Nephron progenitor cell (in vitro differentiated cells): ENCODE measurements around the gene GRK5.
"Not testable (repeated sequence)": the region's sequence is repeated elsewhere in the genome, so short reads cannot be mapped to it uniquely, and the experiment has no call there.

Experiments used
- DNase-seq: peaks from one replicate; pipeline ENCODE4 v3.0.0; 2021
- H3K27ac Mint-ChIP-seq: 2 replicates; pipeline ENCODE4 v1.8.0; 2021; ENCODE audit warnings: mild to moderate bottlenecking, moderate library complexity, mixed read lengths
- H3K27me3 Mint-ChIP-seq: 2 replicates; pipeline ENCODE4 v1.8.0; 2021; ENCODE audit warnings: mild to moderate bottlenecking, low read depth, mixed read lengths; ENCODE audit not compliant: poor library complexity
- H3K36me3 Mint-ChIP-seq: 2 replicates; pipeline ENCODE4 v1.8.0; 2021; ENCODE audit warnings: low read depth, mixed read lengths
- H3K4me1 Mint-ChIP-seq: 2 replicates; pipeline ENCODE4 v1.8.0; 2021; ENCODE audit warnings: mixed read lengths
- H3K4me3 Mint-ChIP-seq: 2 replicates; pipeline ENCODE4 v1.8.0; 2021; ENCODE audit warnings: mild to moderate bottlenecking, moderate library complexity, mixed read lengths
- H3K9me3 Mint-ChIP-seq: 2 replicates; pipeline ENCODE4 v1.8.0; 2021; ENCODE audit warnings: mild to moderate bottlenecking, moderate library complexity, mixed read lengths
- CTCF ChIP-seq: fragments of 200-600 bp; sonication (generic); IDR thresholded peaks from 2 replicates; pipeline ENCODE4 v1.5.0; 2021; ENCODE audit warnings: antibody characterized with exemption

GRK5 gene

GRCh38 chr10:119254335-119254734, 47.0 kb downstream of the GRK5 start:
- Mint-ChIP-seq H3K27ac (peak overlapping the region; percentile 98), H3K4me1 (peaks cover 76% of the 10 kb centered on the region), H3K27me3 (no peaks in the 10 kb centered on the region), H3K36me3 (peaks cover 20% of the 10 kb centered on the region), H3K4me3 (no peak overlapping the region), H3K9me3 (peaks cover 11% of the 10 kb centered on the region)
- TF ChIP-seq CTCF = no peak
- no peak for DNase-seq

DNA sequence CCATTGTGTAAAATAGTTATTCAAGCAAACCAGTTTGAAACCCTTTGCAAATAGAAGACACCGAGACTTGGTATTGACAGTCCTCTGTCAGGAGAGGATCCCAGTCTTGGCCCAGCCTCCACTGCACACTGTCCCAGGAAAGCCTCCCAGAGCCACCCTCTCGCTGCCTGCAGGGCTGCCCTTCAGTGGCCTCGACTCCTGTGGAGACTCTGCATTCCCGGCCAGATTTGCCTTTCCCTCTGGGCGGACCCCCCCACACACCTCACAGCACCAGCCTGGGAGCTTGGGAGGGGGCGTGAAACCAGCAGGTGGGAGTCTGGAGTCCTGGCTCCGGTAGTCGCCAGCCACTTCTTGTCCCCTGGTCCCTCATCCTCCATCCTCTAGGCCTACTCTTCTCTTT, 48.7 kb downstream of the GRK5 start:
- H3K4me1 Mint-ChIP-seq = peaks cover 65% of the 10 kb centered on the region
- TF ChIP-seq CTCF = no peak
- DNase-seq = no peak
- no peaks in the 10 kb centered on the region for H3K27me3 Mint-ChIP-seq
- no peak overlapping the region for H3K4me3 Mint-ChIP-seq
- peaks cover 29% of the 10 kb centered on the region for H3K36me3 Mint-ChIP-seq
- no peak overlapping the region for H3K27ac Mint-ChIP-seq
- peaks cover 20% of the 10 kb centered on the region for H3K9me3 Mint-ChIP-seq

DNA sequence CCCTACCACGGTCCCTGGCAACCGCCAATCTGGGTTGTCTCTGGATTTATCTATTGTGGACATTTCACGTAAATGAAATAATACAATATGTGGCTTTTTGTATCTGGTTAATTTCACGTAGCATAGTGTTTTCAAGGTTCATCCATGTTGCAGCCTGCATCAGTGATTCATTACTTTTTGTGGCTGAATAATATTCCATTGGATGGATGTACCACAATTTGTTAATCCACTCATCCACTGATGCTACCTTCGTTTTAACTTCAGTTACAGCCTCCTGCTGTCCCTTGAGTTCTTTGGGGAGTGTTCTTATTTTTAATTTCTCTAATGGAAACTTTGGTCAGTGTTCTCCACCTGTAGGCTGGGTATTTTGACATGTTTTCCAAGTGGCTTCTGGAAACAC, 49.5 kb downstream of the GRK5 start:
- Mint-ChIP-seq H3K9me3 (peaks cover 24% of the 10 kb centered on the region), H3K4me3 (no peak overlapping the region), H3K27ac (no peak overlapping the region), H3K36me3 (peaks cover 32% of the 10 kb centered on the region), H3K4me1 (peaks cover 57% of the 10 kb centered on the region), H3K27me3 (no peaks in the 10 kb centered on the region)
- no peak for DNase-seq
- no peak for TF ChIP-seq CTCF

DNA sequence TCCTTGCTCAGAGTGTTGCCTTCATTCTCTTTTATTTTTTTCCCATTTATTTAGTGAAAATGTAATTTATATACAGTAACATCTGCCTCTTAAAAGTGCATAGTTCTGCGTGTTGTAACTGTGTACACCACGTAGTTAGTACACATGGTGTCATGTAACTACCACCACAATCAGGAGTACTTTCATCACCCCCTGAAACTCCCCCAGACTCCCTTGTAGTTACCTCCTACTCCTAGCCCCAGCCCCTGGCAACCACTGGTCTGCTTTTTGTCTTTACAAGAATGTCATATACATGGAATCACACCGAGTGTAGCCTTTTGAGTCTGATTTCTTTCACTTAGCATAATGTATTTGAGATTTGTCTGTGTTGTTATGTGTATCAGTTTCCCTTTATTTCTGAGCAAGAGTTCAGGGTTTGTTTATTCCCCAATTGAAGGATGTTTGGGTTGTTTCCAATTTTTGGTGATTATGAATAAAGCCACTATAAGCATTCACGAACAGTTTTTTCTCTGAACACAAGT, 50.6 kb downstream of the GRK5 start:
- DNase-seq = no peak
- peaks cover 40% of the 10 kb centered on the region for H3K36me3 Mint-ChIP-seq
- H3K27ac Mint-ChIP-seq = peak overlapping the region; percentile 49
- H3K4me1 Mint-ChIP-seq = peaks cover 46% of the 10 kb centered on the region
- no peak overlapping the region for H3K4me3 Mint-ChIP-seq
- no peaks in the 10 kb centered on the region for H3K27me3 Mint-ChIP-seq
- no peak for TF ChIP-seq CTCF
- H3K9me3 Mint-ChIP-seq = peaks cover 33% of the 10 kb centered on the region

- Mint-ChIP-seq H3K9me3 (peaks cover 39% of the 10 kb centered on the region), H3K36me3 (peaks cover 51% of the 10 kb centered on the region), H3K27ac (no peak overlapping the region), H3K4me1 (peaks cover 35% of the 10 kb centered on the region), H3K27me3 (peaks cover 2% of the 10 kb centered on the region), H3K4me3 (no peak overlapping the region)
- DNase-seq = no peak
- TF ChIP-seq CTCF = no peak
Measured at GRCh38 chr10:119259345-119259744, 52.0 kb downstream of the GRK5 start.

- Mint-ChIP-seq H3K9me3 (peaks cover 41% of the 10 kb centered on the region), H3K36me3 (peaks cover 59% of the 10 kb centered on the region), H3K4me1 (peaks cover 23% of the 10 kb centered on the region)
- not testable (repeated sequence) for DNase-seq, H3K27ac Mint-ChIP-seq, H3K27me3 Mint-ChIP-seq, H3K4me3 Mint-ChIP-seq
Measured at GRCh38 chr10:119261016-119261415, 53.6 kb downstream of the GRK5 start.
